H1 (cell line): ENCODE measurements around the gene CFAP74.
A peak's percentile ranks its signal among the peaks of the same experiment; 100 is the strongest.

Experiments used
- CBX8 ChIP-seq: fragments of 300-800, 300-1000 bp; sonication (generic); IDR thresholded peaks from 2 replicates; pipeline ENCODE4 v1.7.1; 2016; ENCODE audit warnings: low read depth, low read length, borderline replicate concordance
- CEBPB ChIP-seq: IDR thresholded peaks from 2 replicates; pipeline ENCODE4 v1.6.1; 2012; ENCODE audit warnings: low read depth, low read length
- FOSL1 ChIP-seq: IDR thresholded peaks from 2 replicates; pipeline ENCODE4 v1.6.1; 2011; ENCODE audit warnings: mild to moderate bottlenecking, low read depth, low read length, moderate library complexity; ENCODE audit not compliant: insufficient read depth
- GTF2F1 ChIP-seq: IDR thresholded peaks from 2 replicates; pipeline ENCODE4 v1.6.1; 2012; ENCODE audit warnings: low read depth, low read length, improper control_type of control experiment, borderline replicate concordance
- POLR2A ChIP-seq, 2 experiments: IDR thresholded peaks; 1 replicate in 1 of 2; 2 replicates in 1 of 2; pipeline ENCODE4 v1.6.1; 2011; ENCODE audit warnings: low read depth in 2 of 2, low read length in 2 of 2, mild to moderate bottlenecking in 2 of 2; ENCODE audit errors: control extremely low read depth in 1 of 2
- SIN3A ChIP-seq, 2 experiments: IDR thresholded peaks in 1 of 2; conservative IDR thresholded peaks in 1 of 2; 2 replicates each; pipeline ENCODE4 v1.6.1; 2011 to 2012; ENCODE audit warnings: low read length in 2 of 2, improper control_type of control experiment in 1 of 2, low read depth in 1 of 2, mild to moderate bottlenecking in 1 of 2
- TBP ChIP-seq: IDR thresholded peaks from 2 replicates; pipeline ENCODE4 v1.6.1; 2011; ENCODE audit warnings: low read depth, low read length, improper control_type of control experiment
- TCF12 ChIP-seq: IDR thresholded peaks from 2 replicates; pipeline ENCODE4 v1.6.1; 2011; ENCODE audit warnings: low read depth, mild to moderate bottlenecking, low read length
- YY1 ChIP-seq: IDR thresholded peaks from 2 replicates; pipeline ENCODE4 v1.6.1; 2011; ENCODE audit warnings: low read depth, mild to moderate bottlenecking, low read length
- TF ChIP-seq, protein P1 (sequence below), 3 experiments: IDR thresholded peaks; 1 replicate in 2 of 3; 2 replicates in 1 of 3; pipeline versions ENCODE4 v1.5.1 to v1.6.1; 2011; ENCODE audit warnings: low read length in 3 of 3, mild to moderate bottlenecking in 3 of 3, inconsistent platforms in 2 of 3, low read depth in 1 of 3, moderate library complexity in 1 of 3; ENCODE audit not compliant: insufficient read depth in 1 of 3; ENCODE audit errors: control extremely low read depth in 1 of 3

DNA sequence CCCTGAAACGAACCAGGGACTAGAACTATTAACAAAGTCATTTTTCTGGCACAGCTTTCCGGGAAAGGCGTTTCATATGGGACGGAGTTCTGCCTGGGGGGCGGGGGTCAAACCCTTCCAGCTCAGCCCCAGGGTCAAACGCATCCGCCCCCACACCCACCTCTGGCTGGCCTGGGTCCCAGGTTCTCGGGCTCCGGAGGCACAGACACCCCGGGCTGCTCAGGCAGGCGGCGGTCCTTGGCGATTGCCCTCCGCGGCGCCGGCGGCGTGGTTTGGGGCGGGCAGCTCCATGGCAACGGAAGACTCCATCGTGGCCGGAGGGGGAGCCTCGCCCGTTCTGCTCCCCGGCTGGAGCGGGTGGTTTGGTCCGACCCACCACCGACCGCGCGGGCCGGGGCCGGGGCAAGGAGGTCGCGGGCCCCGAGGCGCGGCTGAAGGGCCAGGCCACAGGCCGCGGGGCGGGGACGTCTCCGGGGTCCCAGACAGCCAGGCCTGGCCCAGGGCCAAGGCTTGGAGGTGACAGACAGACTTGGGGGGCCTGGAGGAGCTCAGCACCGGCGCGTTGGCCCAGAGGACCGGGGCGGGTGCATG, at the start of gene CFAP74:
- TF ChIP-seq CBX8 (no peak), POLR2A (IDR thresholded peaks at IDR 0.05; ENCODE audit: control extremely low read depth in 1 of 2, low read depth in 2 of 2, low read length in 2 of 2) (no peak), FOSL1 (no peak), GTF2F1 (no peak), SIN3A (conservative IDR thresholded peaks at IDR 0.05 in 1 of 2, IDR thresholded peaks at IDR 0.05 in 1 of 2; ENCODE audit: low read depth in 1 of 2, low read length in 2 of 2) (peak in 1 of 2 experiments; percentile 87; a peak in 2 of 4 replicates), CEBPB (no peak), YY1 (no peak), TCF12 (0 out of 2 replicates have a peak, but pooled peaks have one; percentile 18), TBP (no peak)
- TF ChIP-seq, protein P1, sequence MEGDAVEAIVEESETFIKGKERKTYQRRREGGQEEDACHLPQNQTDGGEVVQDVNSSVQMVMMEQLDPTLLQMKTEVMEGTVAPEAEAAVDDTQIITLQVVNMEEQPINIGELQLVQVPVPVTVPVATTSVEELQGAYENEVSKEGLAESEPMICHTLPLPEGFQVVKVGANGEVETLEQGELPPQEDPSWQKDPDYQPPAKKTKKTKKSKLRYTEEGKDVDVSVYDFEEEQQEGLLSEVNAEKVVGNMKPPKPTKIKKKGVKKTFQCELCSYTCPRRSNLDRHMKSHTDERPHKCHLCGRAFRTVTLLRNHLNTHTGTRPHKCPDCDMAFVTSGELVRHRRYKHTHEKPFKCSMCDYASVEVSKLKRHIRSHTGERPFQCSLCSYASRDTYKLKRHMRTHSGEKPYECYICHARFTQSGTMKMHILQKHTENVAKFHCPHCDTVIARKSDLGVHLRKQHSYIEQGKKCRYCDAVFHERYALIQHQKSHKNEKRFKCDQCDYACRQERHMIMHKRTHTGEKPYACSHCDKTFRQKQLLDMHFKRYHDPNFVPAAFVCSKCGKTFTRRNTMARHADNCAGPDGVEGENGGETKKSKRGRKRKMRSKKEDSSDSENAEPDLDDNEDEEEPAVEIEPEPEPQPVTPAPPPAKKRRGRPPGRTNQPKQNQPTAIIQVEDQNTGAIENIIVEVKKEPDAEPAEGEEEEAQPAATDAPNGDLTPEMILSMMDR (IDR thresholded peaks at IDR 0.05; ENCODE audit: control extremely low read depth in 1 of 3, insufficient read depth in 1 of 3, low read depth in 1 of 3, low read length in 3 of 3): no peak
